ENCODE data around the gene NKD1. TPM values are rescaled to one million over a fixed set of nuclear protein-coding genes. Genes with fewer than 3 reads are reported as not detected.

Gene NKD1
- polyA plus RNA-seq, 1 experiment, result 0.11 TPM

DNA sequence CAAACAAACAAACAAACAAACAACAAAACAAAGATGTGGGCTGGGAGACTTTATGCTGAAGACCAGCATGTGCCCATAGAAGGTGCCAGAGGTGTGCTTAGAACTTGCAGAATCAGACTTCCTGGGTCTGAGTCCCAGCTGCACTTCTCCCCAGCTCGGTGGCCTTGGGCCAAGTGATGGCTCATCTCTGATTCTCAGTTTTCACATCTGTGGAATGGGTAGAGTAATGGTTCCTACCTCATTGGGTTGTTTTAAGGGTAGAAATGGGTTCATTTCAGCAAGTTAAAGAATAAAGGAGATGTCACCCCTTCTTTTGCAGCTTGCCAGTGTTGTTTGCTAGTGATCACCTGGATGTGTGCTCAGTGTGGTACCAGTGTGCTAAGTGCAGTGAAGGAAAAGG is 10.7 kb downstream of the NKD1 start:
- POLR2A ChIA-PET, result interaction anchor here (0.6 kb wide), 1 partner anchor 46 kb away, joined by 9 read pairs; no protein-coding TSS in a partner anchor
- DNase-seq (ENCODE audit: low read depth), result no peak
- TF ChIP-seq, protein P1, sequence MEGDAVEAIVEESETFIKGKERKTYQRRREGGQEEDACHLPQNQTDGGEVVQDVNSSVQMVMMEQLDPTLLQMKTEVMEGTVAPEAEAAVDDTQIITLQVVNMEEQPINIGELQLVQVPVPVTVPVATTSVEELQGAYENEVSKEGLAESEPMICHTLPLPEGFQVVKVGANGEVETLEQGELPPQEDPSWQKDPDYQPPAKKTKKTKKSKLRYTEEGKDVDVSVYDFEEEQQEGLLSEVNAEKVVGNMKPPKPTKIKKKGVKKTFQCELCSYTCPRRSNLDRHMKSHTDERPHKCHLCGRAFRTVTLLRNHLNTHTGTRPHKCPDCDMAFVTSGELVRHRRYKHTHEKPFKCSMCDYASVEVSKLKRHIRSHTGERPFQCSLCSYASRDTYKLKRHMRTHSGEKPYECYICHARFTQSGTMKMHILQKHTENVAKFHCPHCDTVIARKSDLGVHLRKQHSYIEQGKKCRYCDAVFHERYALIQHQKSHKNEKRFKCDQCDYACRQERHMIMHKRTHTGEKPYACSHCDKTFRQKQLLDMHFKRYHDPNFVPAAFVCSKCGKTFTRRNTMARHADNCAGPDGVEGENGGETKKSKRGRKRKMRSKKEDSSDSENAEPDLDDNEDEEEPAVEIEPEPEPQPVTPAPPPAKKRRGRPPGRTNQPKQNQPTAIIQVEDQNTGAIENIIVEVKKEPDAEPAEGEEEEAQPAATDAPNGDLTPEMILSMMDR (IDR thresholded peaks at IDR 0.05; ENCODE audit: insufficient read depth, low read depth, low read length), result no peak
- no peaks in the 10 kb centered on the region for H3K36me3 ChIP-seq (ENCODE audit: control insufficient read depth, insufficient read depth, low read length)
- CTCF ChIA-PET, result no interaction called here
- no peaks in the 10 kb centered on the region for H3K27me3 ChIP-seq (ENCODE audit: control insufficient read depth, insufficient read depth, low read length)
- no peak overlapping the region for H3K4me3 ChIP-seq (ENCODE audit: low read depth, low read length)

DNA sequence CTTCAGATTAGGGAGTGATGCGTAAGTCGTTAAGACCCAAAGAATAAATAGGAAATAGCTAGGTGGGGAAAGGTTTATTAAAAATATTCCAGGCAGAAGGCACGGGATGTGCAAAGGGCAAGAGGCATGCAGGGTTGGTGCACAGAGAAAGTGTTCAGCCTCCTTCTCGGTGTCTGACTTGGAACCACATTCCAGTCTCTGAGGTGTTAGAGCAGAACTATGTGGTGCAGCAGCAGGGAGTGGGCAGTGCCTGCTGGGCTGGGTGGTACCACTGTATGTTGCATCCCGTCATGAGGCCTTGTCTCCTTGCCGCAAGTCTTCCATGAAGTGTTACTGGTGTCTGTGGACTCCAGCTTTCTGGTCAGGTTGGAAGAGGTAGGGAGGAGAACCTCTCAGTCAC is 11.1 kb downstream of the NKD1 start:
- POLR2A ChIA-PET, result no interaction called here
- H3K27me3 ChIP-seq (ENCODE audit: control insufficient read depth, insufficient read depth, low read length), result no peaks in the 10 kb centered on the region
- TF ChIP-seq, protein P1 (IDR thresholded peaks at IDR 0.05; ENCODE audit: insufficient read depth, low read depth, low read length), result no peak
- H3K36me3 ChIP-seq (ENCODE audit: control insufficient read depth, insufficient read depth, low read length), result no peaks in the 10 kb centered on the region
- H3K4me3 ChIP-seq (ENCODE audit: low read depth, low read length), result no peak overlapping the region
- no peak for DNase-seq (ENCODE audit: low read depth)
- CTCF ChIA-PET, result no interaction called here

DNA sequence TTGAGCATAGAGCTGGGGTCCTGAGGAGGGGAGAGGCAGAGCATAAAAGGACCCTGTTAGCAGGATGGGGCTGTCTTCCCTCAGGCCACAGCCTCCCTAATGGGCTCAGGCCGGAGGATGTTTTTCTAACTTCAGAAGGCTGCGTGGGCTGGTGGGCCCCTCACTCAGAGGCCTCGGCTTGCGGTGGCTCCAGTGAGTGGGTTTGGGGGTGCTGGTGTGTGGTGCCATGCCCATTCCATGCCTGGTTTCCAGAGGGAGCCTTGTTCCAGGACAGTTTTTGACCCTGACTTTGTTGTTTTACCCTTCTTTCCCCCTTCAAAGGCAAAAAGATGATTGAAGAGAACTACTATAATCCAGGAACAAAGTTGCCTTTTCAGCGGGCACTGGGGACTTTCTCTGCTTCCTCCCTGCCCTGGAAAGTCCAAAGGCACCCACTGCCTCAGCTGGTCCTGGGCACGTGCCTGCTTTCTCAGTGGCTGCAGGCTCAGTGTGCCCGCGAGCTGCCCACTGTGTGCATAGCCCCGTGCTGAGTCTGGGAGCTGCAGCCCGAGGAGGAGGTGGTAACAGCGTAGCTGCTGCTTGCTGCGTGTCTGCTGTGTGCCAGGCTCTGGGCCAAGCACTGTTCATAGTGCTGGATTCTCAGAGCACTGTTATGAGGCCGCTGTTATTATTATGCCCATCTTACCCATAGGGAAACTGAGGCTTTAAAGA is 11.8 kb downstream of the NKD1 start:
- H3K4me3 ChIP-seq (ENCODE audit: low read depth, low read length), result no peak overlapping the region
- CTCF ChIA-PET, result no interaction called here
- TF ChIP-seq, protein P1 (IDR thresholded peaks at IDR 0.05; ENCODE audit: insufficient read depth, low read depth, low read length), result no peak
- no peak for DNase-seq (ENCODE audit: low read depth)
- no peaks in the 10 kb centered on the region for H3K36me3 ChIP-seq (ENCODE audit: control insufficient read depth, insufficient read depth, low read length)
- no peaks in the 10 kb centered on the region for H3K27me3 ChIP-seq (ENCODE audit: control insufficient read depth, insufficient read depth, low read length)
- POLR2A ChIA-PET, result no interaction called here

DNA sequence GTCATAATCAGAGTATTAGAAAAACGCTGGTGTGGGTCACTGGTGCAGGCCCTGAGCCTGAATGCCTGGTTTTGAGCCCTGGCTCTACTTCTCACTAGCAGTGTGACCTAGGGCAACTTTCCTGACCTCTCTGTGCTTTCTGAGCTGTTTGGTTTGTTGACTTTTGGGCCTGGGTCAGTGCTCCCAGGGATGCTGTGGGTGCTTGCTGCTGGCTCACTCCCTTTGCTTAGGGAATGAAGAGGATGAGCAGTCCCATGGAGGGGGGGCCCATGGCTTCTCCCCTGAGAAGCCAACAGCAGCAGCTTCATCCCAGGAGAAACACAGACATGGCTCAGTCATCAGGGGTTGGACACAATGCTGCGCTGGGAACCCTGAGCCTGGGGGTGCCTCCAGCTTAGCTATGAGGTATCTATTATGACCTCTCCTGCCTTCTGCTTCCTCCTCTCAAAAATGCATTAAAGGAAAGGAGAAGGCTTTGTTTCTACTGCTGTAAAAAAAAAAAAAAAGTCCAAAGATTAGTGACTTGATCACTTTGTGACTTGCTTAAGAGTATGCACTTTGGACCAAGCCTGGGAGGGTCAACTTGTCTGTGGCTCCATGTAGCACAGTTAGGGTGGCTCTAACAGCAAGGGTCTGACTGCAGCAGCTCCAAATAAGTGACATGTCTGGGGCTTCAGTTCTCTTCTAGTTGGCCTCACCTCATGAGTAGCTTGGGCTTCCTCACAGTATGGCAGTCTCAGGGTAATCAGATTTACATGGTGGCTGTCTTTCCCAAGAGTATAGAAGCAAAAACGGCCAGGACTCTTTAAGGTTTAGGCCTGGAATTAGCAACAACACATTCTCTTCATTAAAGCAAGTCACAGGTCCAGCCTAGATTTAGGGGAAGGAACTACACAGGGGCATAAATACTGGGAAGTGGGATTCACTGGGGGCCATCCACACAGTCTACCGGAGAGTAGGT is 13.0 kb downstream of the NKD1 start:
- Histone ChIP-seq H3K4me3 (ENCODE audit: low read depth, low read length) (no peak overlapping the region), H3K27me3 (ENCODE audit: control insufficient read depth, insufficient read depth, low read length) (no peaks in the 10 kb centered on the region), H3K36me3 (ENCODE audit: control insufficient read depth, insufficient read depth, low read length) (no peaks in the 10 kb centered on the region)
- TF ChIP-seq, protein P1 (IDR thresholded peaks at IDR 0.05; ENCODE audit: insufficient read depth, low read depth, low read length), result no peak
- no peak for DNase-seq (ENCODE audit: low read depth)
- ChIA-PET CTCF (interaction anchor here (1.0 kb wide), 1 partner anchor 30 kb away, joined by 4 read pairs; no protein-coding TSS in a partner anchor), POLR2A (no interaction called here)

DNA sequence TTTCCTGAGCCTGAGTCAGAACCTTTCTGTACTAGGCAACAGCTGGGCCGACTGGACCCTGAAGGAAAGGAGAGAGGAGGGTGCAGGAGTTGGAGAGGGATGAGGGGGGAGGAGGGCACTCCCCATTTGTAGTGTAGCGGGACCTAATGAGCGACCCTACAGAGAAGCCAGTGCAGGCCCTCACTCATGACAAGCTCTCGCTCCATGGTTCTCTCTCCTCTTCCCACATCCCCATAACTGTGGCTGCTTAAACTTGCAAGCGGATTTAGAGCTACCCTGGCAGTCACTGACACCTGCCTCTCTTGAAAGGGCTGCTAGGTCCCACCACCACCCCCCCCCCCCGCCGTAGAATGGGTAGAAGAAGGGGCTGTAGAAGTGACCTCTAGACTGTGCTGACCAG is 14.5 kb downstream of the NKD1 start:
- ChIA-PET CTCF (no interaction called here), POLR2A (no interaction called here)
- no peak for DNase-seq (ENCODE audit: low read depth)
- no peak overlapping the region for H3K4me3 ChIP-seq (ENCODE audit: low read depth, low read length)
- no peaks in the 10 kb centered on the region for H3K27me3 ChIP-seq (ENCODE audit: control insufficient read depth, insufficient read depth, low read length)
- no peaks in the 10 kb centered on the region for H3K36me3 ChIP-seq (ENCODE audit: control insufficient read depth, insufficient read depth, low read length)
- TF ChIP-seq, protein P1 (IDR thresholded peaks at IDR 0.05; ENCODE audit: insufficient read depth, low read depth, low read length), result no peak

All from BJ (cell line).